HFFc6 (cell line): ENCODE data around the gene UBTD1. TPM values are rescaled to one million over a fixed set of nuclear protein-coding genes. Genes with fewer than 3 reads are reported as not detected.

ENCODE experiments used
- DNase-seq: peaks from one replicate; pipeline ENCODE4 v3.0.0-alpha.2; 2018
- H3K27ac Mint-ChIP-seq: 2 replicates; pipeline ENCODE4 v1.8.0; 2020; ENCODE audit warnings: mild to moderate bottlenecking, mixed read lengths
- H3K27me3 Mint-ChIP-seq: 2 replicates; pipeline ENCODE4 v1.8.0; 2021; ENCODE audit warnings: mild to moderate bottlenecking, moderate library complexity, mixed read lengths; ENCODE audit not compliant: insufficient read depth
- H3K36me3 Mint-ChIP-seq: 2 replicates; pipeline ENCODE4 v1.8.0; 2021; ENCODE audit warnings: low read depth, mixed read lengths
- H3K4me1 Mint-ChIP-seq: 2 replicates; pipeline ENCODE4 v1.8.0; 2020; ENCODE audit warnings: low read depth, mixed read lengths
- H3K4me3 Mint-ChIP-seq: 2 replicates; pipeline ENCODE4 v1.8.0; 2020; ENCODE audit warnings: mild to moderate bottlenecking, moderate library complexity, mixed read lengths
- H3K9me3 Mint-ChIP-seq: 2 replicates; pipeline ENCODE4 v1.8.0; 2020; ENCODE audit warnings: mild to moderate bottlenecking, mixed read lengths
- CTCF ChIP-seq: fragments of 200-600 bp; sonication (generic); IDR thresholded peaks from 2 replicates; pipeline ENCODE4 v1.5.0; 2021; ENCODE audit warnings: antibody characterized with exemption, mild to moderate bottlenecking
- total RNA-seq, 6 experiments: library from RNA; stranded (reverse); fragmentation: NEBNext Ultra II Directional; extraction: Animal tissue kit (Norgen Biotek cat#: 25700); gene quantifications; 2 replicates in 1 of 6; 3 replicates in 5 of 6; pipeline ENCODE4 v1.2.3, GENCODE V29; 2021

The UBTD1 gene
- total RNA-seq, 6 experiments from 2014 or later: 31.3 to 42.1 (median 34.8) TPM

GRCh38 chr10:97494863-97495506, 3.7 kb upstream of the UBTD1 start:
- Mint-ChIP-seq H3K4me3 (no peak overlapping the region), H3K9me3 (no peaks in the 10 kb centered on the region), H3K36me3 (no peaks in the 10 kb centered on the region), H3K4me1 (peaks cover 43% of the 10 kb centered on the region), H3K27ac (peak overlapping the region; percentile 34; the same call in 1 of the 2 replicates), H3K27me3 (no peaks in the 10 kb centered on the region; the same call in 1 of the 2 replicates)
- no peak for TF ChIP-seq CTCF
- DNase-seq: no peak

GRCh38 chr10:97497572-97498075, 1.1 kb upstream of the UBTD1 start:
- Mint-ChIP-seq H3K27me3 (no peaks in the 10 kb centered on the region; the same call in none of the 2 replicates), H3K36me3 (no peaks in the 10 kb centered on the region; the same call in 1 of the 2 replicates), H3K4me3 (peak overlapping the region; percentile 93), H3K27ac (peak overlapping the region; percentile 81), H3K9me3 (no peaks in the 10 kb centered on the region), H3K4me1 (peaks cover 57% of the 10 kb centered on the region)
- no peak for TF ChIP-seq CTCF
- DNase-seq: peak; percentile 87

GRCh38 chr10:97498076-97498840, 466 bp upstream of the UBTD1 start, which contains the start of gene MMS19:
Gene MMS19, minus strand, starts transcription at chr10:97498422. Its CDS starts 38 bp downstream, at chr10:97498384.
- H3K36me3 Mint-ChIP-seq: no peaks in the 10 kb centered on the region; the same call in 1 of the 2 replicates
- peak; percentile 97 for DNase-seq
- H3K27ac Mint-ChIP-seq: peak within 1 kb of the TSS; percentile 81
- H3K9me3 Mint-ChIP-seq: no peaks in the 10 kb centered on the region
- H3K4me3 Mint-ChIP-seq: peak within 1 kb of the TSS; percentile 93
- no peaks in the 10 kb centered on the region; the same call in none of the 2 replicates for H3K27me3 Mint-ChIP-seq
- H3K4me1 Mint-ChIP-seq: peaks cover 57% of the 10 kb centered on the region
- TF ChIP-seq CTCF: peak; percentile 60

GRCh38 chr10:97499561-97500296, 1.0 kb downstream of the UBTD1 start:
- TF ChIP-seq CTCF: no peak
- H3K9me3 Mint-ChIP-seq: no peaks in the 10 kb centered on the region
- H3K27me3 Mint-ChIP-seq: no peaks in the 10 kb centered on the region; the same call in none of the 2 replicates
- H3K4me1 Mint-ChIP-seq: peaks cover 48% of the 10 kb centered on the region
- H3K4me3 Mint-ChIP-seq: peak overlapping the region; percentile 92
- no peaks in the 10 kb centered on the region; the same call in 1 of the 2 replicates for H3K36me3 Mint-ChIP-seq
- peak; percentile 59 for DNase-seq
- peak overlapping the region; percentile 83 for H3K27ac Mint-ChIP-seq

- Mint-ChIP-seq H3K4me1 (peaks cover 43% of the 10 kb centered on the region), H3K27me3 (no peaks in the 10 kb centered on the region; the same call in none of the 2 replicates), H3K4me3 (peak overlapping the region; percentile 92), H3K36me3 (no peaks in the 10 kb centered on the region; the same call in 1 of the 2 replicates), H3K9me3 (no peaks in the 10 kb centered on the region), H3K27ac (peak overlapping the region; percentile 83)
- no peak for DNase-seq
- TF ChIP-seq CTCF: no peak
Observed at GRCh38 chr10:97500297-97500575, 1.5 kb downstream of the UBTD1 start.
